ENCODE results near the gene PCDHGA1.
"Not testable (repeated sequence)": the region's sequence is repeated elsewhere in the genome, so short reads cannot be mapped to it uniquely, and the experiment has no call there.

Gene PCDHGA1

GRCh38 chr5:141349917-141350619 is 19.8 kb downstream of the PCDHGA1 start, which contains the start of gene PCDHGB1:
Gene PCDHGB1, plus strand, starts transcription at chr5:141350099. Its CDS starts 162 bp downstream, at chr5:141350261.
- no peak for DNase-seq

GRCh38 chr5:141351591-141351990 is 21.3 kb downstream of the PCDHGA1 start:
- no peak for DNase-seq

DNA sequence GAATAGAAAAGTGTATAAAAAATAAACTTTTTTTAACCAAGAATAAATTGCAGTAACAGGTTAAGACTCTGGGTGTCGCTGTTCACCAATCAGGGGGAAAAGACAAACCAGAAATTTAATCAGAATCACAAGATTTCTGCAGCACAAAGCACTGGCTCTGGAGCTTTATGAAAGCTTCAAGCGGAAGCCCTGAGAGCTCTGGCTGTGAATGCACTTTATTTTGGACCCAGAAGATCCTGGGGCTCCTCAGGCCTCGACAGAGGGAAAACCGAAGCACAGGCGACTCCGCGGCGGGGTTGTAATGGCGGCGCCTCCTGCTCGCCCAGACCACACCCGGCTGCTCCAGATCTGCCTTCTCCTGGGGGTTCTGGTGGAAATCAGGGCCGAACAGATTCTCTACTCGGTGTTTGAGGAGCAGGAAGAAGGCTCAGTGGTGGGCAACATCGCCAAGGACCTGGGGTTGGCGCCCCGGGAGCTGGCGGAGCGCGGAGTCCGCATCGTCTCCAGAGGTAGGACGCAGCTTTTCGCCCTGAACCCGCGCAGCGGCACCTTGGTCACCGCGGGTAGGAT is 24.7 kb downstream of the PCDHGA1 start, which contains the start of gene PCDHGA4:
TSS of gene PCDHGA4 (plus strand) at position 122 of the 570 bp plus-strand sequence. CDS start at position 209, 87 bp downstream.
- no peak for DNase-seq

DNA sequence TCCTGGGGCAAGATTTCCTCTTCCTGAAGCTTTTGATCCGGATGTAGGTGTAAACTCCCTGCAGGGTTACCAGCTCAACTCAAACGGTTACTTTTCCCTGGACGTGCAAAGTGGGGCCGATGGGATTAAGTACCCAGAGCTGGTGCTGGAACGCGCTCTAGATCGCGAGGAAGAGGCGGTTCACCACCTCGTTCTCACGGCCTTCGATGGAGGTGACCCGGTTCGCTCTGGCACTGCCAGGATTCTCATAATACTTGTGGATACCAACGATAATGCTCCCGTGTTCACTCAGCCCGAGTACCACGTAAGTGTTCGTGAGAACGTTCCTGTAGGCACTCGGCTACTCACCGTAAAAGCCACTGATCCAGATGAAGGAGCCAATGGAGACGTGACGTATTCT is 25.3 kb downstream of the PCDHGA1 start:
- DNase-seq: no peak

- no peak for DNase-seq
Measured at GRCh38 chr5:141356133-141356532, 25.8 kb downstream of the PCDHGA1 start.

- no peak for DNase-seq
Measured at GRCh38 chr5:141356950-141357349, 26.6 kb downstream of the PCDHGA1 start.

DNA sequence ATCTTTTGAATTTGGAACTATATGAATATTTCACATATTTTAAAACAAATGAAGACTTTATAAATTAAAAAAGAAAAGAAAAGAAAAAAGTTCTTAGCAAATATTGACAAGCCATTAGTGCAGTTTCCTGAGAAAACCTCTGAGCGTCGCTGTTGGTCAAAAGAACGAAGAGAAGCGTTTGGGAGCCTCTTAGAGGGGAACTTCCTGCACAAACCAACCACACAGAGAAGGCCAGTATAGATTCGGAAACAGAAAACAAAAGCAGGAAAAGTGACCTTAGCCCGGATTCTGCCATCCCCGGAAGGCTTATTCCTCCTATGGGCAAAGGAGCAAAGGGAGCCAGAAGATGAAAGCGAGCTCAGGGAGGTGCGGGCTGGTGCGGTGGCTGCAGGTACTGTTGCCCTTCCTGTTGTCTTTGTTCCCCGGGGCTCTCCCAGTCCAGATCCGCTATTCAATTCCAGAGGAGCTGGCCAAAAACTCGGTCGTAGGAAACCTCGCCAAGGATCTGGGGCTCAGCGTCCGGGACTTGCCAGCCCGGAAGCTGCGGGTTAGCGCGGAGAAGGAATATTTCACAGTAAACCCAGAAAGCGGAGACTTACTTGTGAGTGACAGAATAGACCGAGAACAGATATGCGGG is 29.6 kb downstream of the PCDHGA1 start, which contains the start of gene PCDHGB2:
TSS of gene PCDHGB2 (plus strand) at position 205 of the 637 bp plus-strand sequence. CDS start at position 347, 142 bp downstream.
- no peak for DNase-seq

GRCh38 chr5:141360685-141361084 is 30.4 kb downstream of the PCDHGA1 start:
- no peak for DNase-seq

- no peak for DNase-seq
Measured at GRCh38 chr5:141362719-141363118, 32.4 kb downstream of the PCDHGA1 start.

DNA sequence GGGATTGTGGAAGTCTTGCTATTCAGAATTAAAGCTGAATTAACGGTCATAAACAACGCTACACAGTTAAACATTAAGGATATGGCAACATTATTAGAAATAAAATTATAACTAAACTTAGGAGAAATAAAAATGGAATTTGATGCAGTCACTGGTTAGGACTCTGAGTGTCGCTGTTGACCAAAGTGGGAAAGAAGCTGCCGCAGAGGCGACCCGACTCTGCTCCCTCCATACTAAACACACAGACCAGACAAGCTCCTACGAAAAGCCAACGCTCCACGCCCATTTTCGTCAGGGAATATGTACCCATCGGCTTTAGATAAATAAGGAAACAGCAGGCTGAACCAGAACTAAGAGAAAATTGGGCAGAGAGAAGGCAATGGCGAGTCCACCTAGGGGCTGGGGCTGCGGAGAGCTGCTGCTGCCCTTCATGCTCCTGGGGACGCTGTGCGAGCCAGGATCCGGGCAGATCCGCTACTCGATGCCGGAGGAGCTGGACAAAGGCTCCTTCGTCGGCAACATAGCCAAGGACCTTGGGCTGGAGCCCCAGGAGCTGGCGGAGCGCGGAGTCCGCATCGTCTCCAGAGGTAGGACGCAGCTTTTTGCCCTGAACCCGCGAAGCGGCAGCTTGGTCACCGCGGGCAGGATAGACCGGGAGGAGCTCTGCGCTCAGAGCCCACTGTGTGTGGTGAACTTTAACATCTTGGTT is 33.8 kb downstream of the PCDHGA1 start, which contains the start of gene PCDHGA5:
TSS of gene PCDHGA5 (plus strand) at position 211 of the 709 bp plus-strand sequence. CDS start at position 380, 169 bp downstream.
- no peak for DNase-seq

DNA sequence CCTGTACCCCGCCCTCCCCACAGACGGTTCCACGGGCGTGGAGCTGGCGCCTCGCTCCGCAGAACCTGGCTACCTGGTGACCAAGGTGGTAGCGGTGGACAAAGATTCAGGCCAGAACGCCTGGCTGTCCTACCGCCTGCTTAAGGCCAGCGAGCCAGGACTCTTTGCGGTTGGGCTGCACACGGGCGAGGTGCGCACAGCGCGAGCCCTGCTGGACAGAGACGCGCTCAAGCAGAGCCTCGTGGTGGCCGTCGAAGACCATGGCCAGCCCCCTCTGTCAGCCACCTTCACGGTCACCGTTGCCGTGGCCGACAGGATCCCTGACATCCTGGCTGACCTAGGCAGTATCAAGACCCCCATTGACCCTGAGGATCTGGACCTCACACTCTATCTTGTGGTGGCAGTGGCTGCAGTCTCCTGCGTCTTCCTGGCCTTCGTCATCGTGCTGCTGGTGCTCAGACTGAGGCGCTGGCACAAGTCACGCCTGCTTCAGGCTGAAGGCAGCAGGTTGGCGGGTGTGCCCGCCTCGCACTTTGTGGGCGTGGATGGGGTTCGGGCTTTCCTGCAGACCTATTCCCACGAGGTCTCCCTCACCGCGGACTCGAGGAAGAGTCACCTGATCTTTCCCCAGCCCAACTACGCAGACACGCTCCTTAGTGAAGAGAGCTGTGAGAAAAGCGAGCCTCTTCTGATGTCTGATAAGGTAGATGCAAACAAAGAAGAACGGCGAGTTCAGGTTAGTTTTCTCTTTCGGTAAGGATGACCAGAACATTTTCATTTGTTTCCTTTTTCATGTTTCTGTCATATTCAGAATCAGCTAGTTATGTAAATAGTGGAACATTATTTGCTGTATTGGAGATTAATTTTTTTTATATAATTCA is 35.9 kb downstream of the PCDHGA1 start:
- DNase-seq: no peak

DNA sequence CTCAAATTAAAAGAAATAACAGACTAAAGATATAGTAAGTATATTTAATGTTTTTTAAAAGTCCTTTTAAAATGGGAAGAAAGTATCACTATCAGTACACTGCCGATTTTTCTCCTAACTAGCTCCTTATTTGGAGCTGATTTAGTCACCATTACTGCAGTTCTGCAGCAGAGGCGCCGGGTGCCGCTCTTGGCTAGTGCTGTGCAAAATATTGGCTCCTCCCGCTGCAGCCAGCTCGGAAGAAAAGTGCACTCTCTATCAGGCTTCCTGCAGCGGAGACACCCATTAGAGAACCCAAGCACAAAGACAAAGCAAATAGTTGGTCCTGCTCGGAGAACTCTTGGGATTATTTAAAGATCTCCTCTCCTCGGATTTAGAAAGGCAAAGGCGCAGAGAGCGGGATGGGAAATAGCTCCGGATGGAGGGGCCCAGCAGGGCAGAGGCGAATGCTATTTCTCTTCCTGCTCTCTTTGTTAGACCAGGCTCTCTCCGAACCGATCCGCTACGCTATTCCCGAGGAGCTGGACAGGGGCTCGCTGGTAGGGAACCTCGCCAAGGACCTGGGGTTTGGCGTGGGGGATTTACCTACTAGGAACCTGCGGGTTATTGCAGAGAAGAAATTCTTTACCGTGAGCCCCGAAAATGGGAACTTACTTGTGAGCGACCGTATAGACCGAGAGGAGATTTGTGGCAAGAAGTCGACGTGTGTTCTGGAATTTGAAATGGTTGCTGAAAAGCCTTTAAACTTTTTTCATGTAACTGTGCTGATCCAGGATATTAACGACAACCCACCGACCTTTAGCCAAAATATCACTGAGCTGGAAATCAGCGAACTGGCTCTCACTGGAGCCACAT is 39.9 kb downstream of the PCDHGA1 start, which contains the start of gene PCDHGB3:
TSS of gene PCDHGB3 (plus strand) at position 249 of the 855 bp plus-strand sequence. CDS start at position 402, 153 bp downstream.
- no peak for DNase-seq

DNA sequence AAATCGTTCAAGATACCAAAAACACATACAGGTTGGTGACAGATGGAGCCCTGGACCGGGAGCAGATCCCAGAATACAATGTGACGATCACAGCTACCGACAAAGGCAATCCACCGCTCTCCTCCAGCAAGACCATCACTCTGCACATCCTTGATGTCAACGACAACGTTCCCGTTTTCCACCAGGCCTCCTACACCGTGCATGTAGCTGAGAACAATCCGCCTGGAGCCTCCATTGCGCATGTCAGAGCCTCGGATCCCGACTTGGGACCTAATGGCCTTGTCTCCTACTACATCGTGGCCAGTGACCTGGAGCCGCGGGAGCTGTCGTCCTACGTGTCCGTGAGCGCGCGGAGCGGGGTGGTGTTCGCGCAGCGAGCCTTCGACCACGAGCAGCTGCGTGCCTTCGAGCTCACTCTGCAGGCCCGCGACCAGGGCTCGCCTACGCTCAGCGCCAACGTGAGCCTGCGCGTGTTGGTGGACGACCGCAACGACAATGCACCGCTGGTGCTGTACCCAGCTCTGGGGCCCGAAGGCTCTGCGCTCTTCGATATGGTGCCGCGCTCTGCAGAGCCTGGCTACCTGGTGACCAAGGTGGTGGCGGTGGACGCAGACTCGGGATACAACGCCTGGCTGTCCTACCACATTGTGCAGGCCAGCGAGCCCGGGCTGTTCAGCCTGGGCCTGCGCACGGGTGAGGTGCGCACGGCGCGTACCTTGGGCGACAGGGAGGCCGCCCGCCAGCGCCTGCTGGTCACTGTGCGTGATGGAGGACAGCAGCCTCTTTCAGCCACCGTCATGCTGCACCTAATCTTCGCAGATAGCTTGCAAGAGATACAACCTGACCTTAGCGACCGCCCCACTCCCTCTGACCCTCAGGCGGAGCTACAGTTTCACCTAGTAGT is 41.5 kb downstream of the PCDHGA1 start:
- no peak for DNase-seq

DNA sequence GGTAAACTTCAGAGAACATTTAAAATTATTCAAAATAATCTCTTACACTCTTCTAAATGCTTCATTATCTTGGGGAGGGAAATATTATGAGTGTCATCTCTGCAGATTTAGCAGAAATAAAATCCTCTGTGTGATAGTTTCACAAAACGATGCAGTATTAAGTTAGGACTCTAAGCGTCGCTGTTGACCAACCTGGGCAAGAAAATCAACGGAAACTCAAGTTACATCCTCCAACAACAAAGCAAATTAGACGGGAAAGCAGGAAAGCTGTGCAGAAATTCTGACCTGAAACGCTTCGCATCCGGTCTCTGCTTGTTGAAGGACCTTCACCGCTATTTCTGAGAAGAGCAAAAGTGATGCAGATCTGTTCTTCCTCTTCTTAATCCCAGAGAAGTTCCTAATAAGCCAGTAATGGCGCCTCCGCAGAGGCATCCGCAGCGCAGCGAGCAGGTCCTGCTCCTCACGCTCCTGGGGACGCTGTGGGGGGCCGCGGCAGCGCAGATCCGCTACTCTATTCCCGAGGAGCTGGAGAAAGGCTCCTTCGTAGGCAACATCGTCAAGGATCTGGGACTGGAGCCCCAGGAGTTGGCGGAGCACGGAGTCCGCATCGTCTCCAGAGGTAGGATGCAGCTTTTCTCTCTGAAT is 43.5 kb downstream of the PCDHGA1 start, which contains the start of gene PCDHGA6:
TSS of gene PCDHGA6 (plus strand) at position 219 of the 645 bp plus-strand sequence. CDS start at position 412, 193 bp downstream.
- no peak for DNase-seq

GRCh38 chr5:141374627-141375026 is 44.3 kb downstream of the PCDHGA1 start:
- no peak for DNase-seq

- not testable (repeated sequence) for DNase-seq
Measured at GRCh38 chr5:141375444-141376155, 45.3 kb downstream of the PCDHGA1 start.

DNA sequence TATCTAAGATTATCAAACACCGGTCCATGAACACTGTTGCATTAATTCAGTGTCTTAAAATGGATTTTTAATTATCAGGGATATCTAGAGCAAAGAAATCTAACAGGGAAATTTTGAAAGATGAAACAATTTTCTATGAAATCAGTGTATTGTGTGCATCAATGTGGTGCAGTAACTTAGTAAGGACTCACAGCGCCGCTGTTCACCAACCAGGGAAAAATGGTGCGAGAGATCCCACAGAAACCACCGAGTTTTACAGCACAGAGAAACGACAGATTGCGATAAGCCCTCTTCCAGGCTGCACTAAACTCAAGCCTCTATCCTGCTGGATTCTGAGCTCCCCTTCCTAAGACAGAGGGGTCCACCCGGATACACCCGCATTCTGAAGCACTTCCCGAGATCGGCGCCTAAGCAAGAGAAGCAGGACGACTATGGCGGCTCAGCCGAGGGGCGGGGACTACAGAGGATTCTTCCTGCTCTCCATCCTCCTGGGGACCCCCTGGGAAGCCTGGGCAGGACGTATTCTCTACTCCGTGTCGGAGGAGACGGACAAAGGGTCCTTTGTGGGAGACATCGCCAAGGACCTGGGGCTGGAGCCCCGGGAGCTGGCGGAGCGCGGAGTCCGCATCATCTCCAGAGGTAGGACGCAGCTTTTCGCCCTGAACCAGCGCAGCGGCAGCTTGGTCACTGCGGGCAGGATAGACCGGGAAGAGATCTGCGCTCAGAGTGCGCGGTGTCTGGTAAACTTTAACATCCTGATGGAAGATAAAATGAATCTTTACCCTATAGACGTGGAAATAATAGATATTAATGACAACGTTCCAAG is 52.4 kb downstream of the PCDHGA1 start, which contains the start of gene PCDHGA7:
TSS of gene PCDHGA7 (plus strand) at position 274 of the 826 bp plus-strand sequence. CDS start at position 432, 158 bp downstream.
- no peak for DNase-seq
